ENCODE results near the gene TTC17. TPM values are rescaled to one million over a fixed set of nuclear protein-coding genes. Genes with fewer than 3 reads are reported as not detected.

TTC17 gene
- total RNA-seq, 2 experiments from 2014 or later: 72.5 to 75.1 TPM

DNA sequence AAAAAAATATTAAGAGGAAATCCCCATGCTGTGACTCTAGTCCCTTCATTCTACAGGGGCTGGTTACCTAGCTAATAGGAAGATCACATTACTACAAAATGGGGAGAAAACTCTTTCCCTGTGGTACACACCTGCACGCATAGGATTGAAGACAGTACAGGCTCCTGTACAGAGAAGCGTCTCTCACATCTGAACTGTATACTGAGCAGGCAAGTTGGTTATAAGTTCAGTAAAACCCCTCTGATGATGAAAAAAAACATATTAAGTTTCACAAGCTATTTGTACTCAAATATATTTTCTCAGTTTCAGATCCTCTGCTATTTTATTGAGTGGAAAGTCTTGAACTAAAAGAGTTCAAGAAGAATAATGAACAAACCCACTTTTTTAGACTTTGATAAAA lies 164.9 kb downstream of the TTC17 start:
- Mint-ChIP-seq H3K27ac (no peak overlapping the region), H3K27me3 (no peaks in the 10 kb centered on the region), H3K9me3 (peaks cover 13% of the 10 kb centered on the region), H3K4me3 (no peak overlapping the region), H3K36me3 (ENCODE audit: low read depth) (no peaks in the 10 kb centered on the region), H3K4me1 (no peaks in the 10 kb centered on the region)
- ChIA-PET CTCF (no interaction called here), POLR2A (no interaction called here)
- DNase-seq: no peak

DNA sequence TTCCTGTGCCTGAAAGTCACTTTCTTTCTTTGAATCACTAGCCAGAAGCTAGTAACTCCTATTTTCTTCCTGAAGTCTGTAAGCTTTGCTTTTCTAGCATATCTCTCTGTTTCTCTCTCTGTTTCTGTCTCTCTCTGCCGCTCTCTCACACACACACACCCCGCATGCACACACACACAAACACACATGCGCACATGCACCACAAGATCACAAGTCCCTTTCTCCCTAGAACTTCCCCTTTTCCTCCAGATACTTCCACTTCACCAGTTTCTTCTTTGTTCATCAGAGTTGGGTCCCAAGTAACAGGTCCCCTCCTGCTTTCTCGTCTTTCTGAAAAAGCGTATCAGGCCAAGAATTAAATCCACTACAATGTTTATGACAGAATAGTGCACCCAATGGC lies 173.3 kb downstream of the TTC17 start:
- Mint-ChIP-seq H3K36me3 (ENCODE audit: low read depth) (no peaks in the 10 kb centered on the region), H3K27ac (no peak overlapping the region), H3K4me1 (no peaks in the 10 kb centered on the region), H3K9me3 (no peaks in the 10 kb centered on the region), H3K4me3 (no peak overlapping the region), H3K27me3 (peaks cover 12% of the 10 kb centered on the region)
- DNase-seq: no peak
- POLR2A ChIA-PET: no interaction called here
- CTCF ChIA-PET: no interaction called here

DNA sequence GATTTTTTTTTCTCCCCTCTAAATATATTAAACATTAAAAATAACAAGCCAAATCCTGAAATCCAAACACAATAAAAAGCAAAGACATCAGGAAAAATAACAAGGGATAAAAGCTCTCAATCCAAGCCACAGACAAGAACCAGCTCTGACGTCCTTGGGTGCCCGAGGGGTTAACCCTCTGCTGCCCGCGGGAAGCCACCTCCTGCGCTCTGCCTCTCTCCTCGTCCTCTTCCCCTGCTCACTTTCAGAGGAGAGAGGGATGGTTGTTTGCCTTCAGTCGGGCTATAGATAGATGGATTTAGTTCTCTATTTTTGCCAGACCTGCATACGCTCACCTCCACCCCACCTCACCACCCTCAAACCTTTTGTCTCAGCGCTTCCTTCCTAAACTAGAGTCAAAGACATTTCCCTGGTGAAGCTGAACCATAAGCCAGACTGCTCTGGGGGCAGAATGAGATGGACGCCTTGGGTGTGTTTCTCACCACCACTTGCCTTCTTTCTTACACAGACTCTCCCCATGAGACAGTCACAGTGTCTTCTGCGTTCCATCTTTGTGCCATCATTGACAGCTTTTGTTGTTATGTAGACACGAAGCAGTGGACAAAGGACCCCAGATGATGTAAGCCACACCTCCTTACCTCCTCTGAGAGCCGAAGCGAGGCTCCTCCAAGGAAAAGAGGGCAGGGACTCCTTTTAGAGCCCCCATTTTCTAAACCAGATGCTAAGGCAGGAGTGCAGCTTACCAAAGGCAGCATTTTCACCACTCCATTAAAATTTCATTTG lies 179.3 kb downstream of the TTC17 start:
- Mint-ChIP-seq H3K36me3 (ENCODE audit: low read depth) (no peaks in the 10 kb centered on the region), H3K4me1 (no peaks in the 10 kb centered on the region), H3K27me3 (peaks cover 25% of the 10 kb centered on the region), H3K9me3 (no peaks in the 10 kb centered on the region), H3K27ac (no peak overlapping the region), H3K4me3 (no peak overlapping the region)
- CTCF ChIA-PET: no interaction called here
- POLR2A ChIA-PET: no interaction called here
- no peak for DNase-seq

DNA sequence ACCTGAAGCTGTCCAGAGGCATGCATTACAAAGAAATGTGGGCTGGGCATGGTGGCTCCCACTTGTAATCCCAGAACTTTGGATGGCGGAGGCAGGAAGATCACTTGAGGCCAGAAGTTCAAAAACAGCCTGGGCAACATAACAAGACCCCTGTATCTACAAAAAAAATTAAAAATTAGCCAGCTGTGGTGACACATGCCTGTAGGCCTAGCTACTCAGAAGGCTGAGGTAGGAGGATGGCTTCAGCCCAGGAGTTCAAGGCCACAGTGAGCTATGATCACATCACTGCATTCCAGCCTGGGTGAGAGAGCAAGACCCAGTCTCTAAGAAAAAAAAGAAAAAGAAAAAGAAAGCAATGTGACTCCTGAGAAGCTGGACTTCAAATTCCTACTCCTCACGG lies 183.3 kb downstream of the TTC17 start:
- Mint-ChIP-seq H3K27ac (no peak overlapping the region), H3K27me3 (peaks cover 16% of the 10 kb centered on the region), H3K4me1 (no peaks in the 10 kb centered on the region), H3K36me3 (ENCODE audit: low read depth) (no peaks in the 10 kb centered on the region), H3K9me3 (no peaks in the 10 kb centered on the region), H3K4me3 (no peak overlapping the region)
- no peak for DNase-seq
- POLR2A ChIA-PET: no interaction called here
- CTCF ChIA-PET: no interaction called here

DNA sequence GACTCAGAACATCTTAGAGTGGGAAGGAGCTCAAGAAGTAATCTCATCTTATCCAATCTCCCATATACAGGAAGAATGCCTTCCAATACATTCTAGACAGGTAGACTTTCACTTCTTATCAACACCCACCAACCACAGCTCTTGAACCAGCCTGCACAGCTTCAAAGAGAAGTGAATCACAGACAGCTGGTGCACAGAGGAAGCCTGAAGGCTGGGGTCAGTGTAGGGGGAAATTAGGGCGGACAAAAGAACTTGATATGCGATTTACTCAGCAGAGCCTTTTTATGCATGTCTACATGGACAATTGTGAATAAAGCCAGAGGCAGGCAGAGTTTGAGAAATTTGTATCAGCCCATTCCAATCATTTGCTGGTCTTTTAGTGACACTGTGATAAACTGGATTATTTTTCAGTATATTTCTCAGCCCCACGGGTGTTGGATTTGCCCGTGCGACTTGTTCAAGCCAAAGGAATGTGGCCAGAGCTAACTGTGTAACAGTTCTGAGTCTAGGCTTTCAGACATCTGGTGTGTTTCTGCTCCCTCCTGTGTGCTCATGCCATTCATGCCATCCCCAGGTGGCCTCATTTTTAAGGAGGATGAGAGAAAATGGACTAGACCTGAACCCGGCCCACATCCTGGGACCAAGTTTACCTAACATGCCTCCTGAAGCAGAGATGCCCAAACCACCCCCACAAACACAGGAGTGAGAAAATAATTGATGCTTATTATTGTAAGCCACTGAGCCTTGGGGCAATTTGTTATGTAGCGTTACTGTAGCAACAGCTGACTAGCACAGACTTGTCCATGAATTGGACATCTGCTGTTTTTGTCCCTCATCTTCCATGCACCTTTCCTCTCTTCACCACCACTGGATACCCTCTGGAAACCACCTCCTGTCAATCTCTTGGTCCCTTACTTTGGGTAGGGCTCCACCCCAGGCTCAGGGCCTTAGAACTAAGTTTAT lies 184.3 kb downstream of the TTC17 start:
- H3K27me3 Mint-ChIP-seq: peaks cover 14% of the 10 kb centered on the region
- H3K4me1 Mint-ChIP-seq: no peaks in the 10 kb centered on the region
- no peak for DNase-seq
- POLR2A ChIA-PET: no interaction called here
- CTCF ChIA-PET: no interaction called here
- H3K4me3 Mint-ChIP-seq: no peak overlapping the region
- H3K27ac Mint-ChIP-seq: no peak overlapping the region
- H3K9me3 Mint-ChIP-seq: no peaks in the 10 kb centered on the region
- H3K36me3 Mint-ChIP-seq (ENCODE audit: low read depth): no peaks in the 10 kb centered on the region

Other genes with a start within 250 kb of the TTC17 start
- gene API5, start 46.9 kb upstream of the TTC17 start, total RNA-seq: 100 to 1,000 TPM; 124 to 129 TPM